ENCODE data around the gene THSD4. TPM values are rescaled to one million over a fixed set of nuclear protein-coding genes. Genes with fewer than 3 reads are reported as not detected.

The THSD4 gene
- polyA plus RNA-seq, 1 experiment, result 45.8 TPM

GRCh38 chr15:71630475-71630809 lies 515.2 kb downstream of the THSD4 start:
- DNase-seq (ENCODE audit: low read depth, low spot score), result no peak
- CTCF ChIA-PET, result no interaction called here
- Histone ChIP-seq H3K9me3 (ENCODE audit: control insufficient read depth, insufficient read depth, low read length) (no peaks in the 10 kb centered on the region), H3K4me3 (ENCODE audit: low read depth, low read length) (no peak overlapping the region), H3K27ac (ENCODE audit: low read depth, low read length) (no peak overlapping the region), H3K27me3 (ENCODE audit: control insufficient read depth, insufficient read depth, low read length) (no peaks in the 10 kb centered on the region)
- TF ChIP-seq, protein P1, sequence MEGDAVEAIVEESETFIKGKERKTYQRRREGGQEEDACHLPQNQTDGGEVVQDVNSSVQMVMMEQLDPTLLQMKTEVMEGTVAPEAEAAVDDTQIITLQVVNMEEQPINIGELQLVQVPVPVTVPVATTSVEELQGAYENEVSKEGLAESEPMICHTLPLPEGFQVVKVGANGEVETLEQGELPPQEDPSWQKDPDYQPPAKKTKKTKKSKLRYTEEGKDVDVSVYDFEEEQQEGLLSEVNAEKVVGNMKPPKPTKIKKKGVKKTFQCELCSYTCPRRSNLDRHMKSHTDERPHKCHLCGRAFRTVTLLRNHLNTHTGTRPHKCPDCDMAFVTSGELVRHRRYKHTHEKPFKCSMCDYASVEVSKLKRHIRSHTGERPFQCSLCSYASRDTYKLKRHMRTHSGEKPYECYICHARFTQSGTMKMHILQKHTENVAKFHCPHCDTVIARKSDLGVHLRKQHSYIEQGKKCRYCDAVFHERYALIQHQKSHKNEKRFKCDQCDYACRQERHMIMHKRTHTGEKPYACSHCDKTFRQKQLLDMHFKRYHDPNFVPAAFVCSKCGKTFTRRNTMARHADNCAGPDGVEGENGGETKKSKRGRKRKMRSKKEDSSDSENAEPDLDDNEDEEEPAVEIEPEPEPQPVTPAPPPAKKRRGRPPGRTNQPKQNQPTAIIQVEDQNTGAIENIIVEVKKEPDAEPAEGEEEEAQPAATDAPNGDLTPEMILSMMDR (IDR thresholded peaks at IDR 0.05; ENCODE audit: low read depth, low read length), result no peak
- POLR2A ChIA-PET, result no interaction called here

DNA sequence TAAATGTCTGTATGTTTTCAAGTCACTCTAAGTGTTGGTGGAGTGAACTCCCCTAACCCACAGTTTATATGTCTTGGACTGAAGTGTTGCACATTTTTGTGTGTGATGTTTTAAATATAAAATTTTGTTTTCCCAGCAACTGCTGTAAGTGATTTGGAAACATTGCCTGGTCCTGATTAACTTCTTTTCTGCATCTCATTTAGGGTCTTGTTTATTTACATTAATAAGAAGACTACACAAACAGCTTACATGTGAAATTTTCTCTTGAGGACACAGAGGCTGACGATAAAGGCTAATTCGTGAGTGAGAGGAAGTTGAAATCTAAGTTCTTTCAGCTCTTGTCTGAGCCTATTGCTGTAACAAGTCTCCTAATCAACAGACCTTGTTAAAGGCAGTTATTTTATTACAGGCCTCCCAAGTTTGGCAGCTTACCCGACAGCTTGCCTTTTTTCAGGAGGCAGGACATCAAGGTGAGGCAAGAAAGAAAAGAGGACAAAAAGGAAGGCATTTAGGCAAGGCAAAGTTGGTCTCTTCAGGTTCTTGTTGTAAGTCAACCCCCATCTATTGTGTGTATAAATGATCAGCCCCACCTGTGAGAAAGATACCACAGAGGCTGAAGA lies 517.4 kb downstream of the THSD4 start:
- H3K27ac ChIP-seq (ENCODE audit: low read depth, low read length), result no peak overlapping the region
- no peaks in the 10 kb centered on the region for H3K27me3 ChIP-seq (ENCODE audit: control insufficient read depth, insufficient read depth, low read length)
- no peak overlapping the region for H3K4me3 ChIP-seq (ENCODE audit: low read depth, low read length)
- no peak for DNase-seq (ENCODE audit: low read depth, low spot score)
- no peaks in the 10 kb centered on the region for H3K9me3 ChIP-seq (ENCODE audit: control insufficient read depth, insufficient read depth, low read length)
- POLR2A ChIA-PET, result no interaction called here
- TF ChIP-seq, protein P1 (IDR thresholded peaks at IDR 0.05; ENCODE audit: low read depth, low read length), result no peak
- CTCF ChIA-PET, result no interaction called here

- Histone ChIP-seq H3K27ac (ENCODE audit: low read depth, low read length) (no peak overlapping the region), H3K27me3 (ENCODE audit: control insufficient read depth, insufficient read depth, low read length) (no peaks in the 10 kb centered on the region), H3K9me3 (ENCODE audit: control insufficient read depth, insufficient read depth, low read length) (no peaks in the 10 kb centered on the region), H3K4me3 (ENCODE audit: low read depth, low read length) (no peak overlapping the region)
- DNase-seq (ENCODE audit: low read depth, low spot score), result no peak
- ChIA-PET CTCF (no interaction called here), POLR2A (no interaction called here)
- TF ChIP-seq, protein P1 (IDR thresholded peaks at IDR 0.05; ENCODE audit: low read depth, low read length), result no peak
These were observed 519.7 kb downstream of the THSD4 start for GRCh38 chr15:71634820-71635560.

GRCh38 chr15:71635735-71636134 lies 520.5 kb downstream of the THSD4 start:
- ChIA-PET CTCF (no interaction called here), POLR2A (no interaction called here)
- TF ChIP-seq, protein P1 (IDR thresholded peaks at IDR 0.05; ENCODE audit: low read depth, low read length), result no peak
- no peaks in the 10 kb centered on the region for H3K9me3 ChIP-seq (ENCODE audit: control insufficient read depth, insufficient read depth, low read length)
- no peak overlapping the region for H3K4me3 ChIP-seq (ENCODE audit: low read depth, low read length)
- no peak overlapping the region for H3K27ac ChIP-seq (ENCODE audit: low read depth, low read length)
- no peak for DNase-seq (ENCODE audit: low read depth, low spot score)
- no peaks in the 10 kb centered on the region for H3K27me3 ChIP-seq (ENCODE audit: control insufficient read depth, insufficient read depth, low read length)

GRCh38 chr15:71638876-71639275 lies 523.6 kb downstream of the THSD4 start:
- CTCF ChIA-PET, result no interaction called here
- no peaks in the 10 kb centered on the region for H3K9me3 ChIP-seq (ENCODE audit: control insufficient read depth, insufficient read depth, low read length)
- no peaks in the 10 kb centered on the region for H3K27me3 ChIP-seq (ENCODE audit: control insufficient read depth, insufficient read depth, low read length)
- POLR2A ChIA-PET, result interaction anchor here (0.5 kb wide), 1 partner anchor 53 kb away, joined by 3 read pairs; no protein-coding TSS in a partner anchor
- TF ChIP-seq, protein P1 (IDR thresholded peaks at IDR 0.05; ENCODE audit: low read depth, low read length), result no peak
- H3K27ac ChIP-seq (ENCODE audit: low read depth, low read length), result no peak overlapping the region
- no peak for DNase-seq (ENCODE audit: low read depth, low spot score)
- no peak overlapping the region for H3K4me3 ChIP-seq (ENCODE audit: low read depth, low read length)

Data from AG04450 (cell line).